Heart right ventricle (tissue), 16 donors: ENCODE measurements around the gene CRYGS. TPM values are rescaled to one million over a fixed set of nuclear protein-coding genes. Genes with fewer than 3 reads are reported as not detected.
"Not testable (repeated sequence)": the region's sequence is repeated elsewhere in the genome, so short reads cannot be mapped to it uniquely, and the experiment has no call there.

Experiments used
- ATAC-seq, 8 donors: fragments of 200-7000 bp; cut with Tn5 transposase; one replicate each; pipeline ENCODE4 v1.9.1; 2020; ENCODE audit warnings: mild to moderate bottlenecking in 8 of 8, moderate library complexity in 8 of 8, moderate number of reproducible peaks in 1 of 8
- DNase-seq, 2 donors: peaks; one replicate each; pipeline ENCODE4 v3.0.0-alpha.2; 2020
- H3K27ac ChIP-seq, 10 donors: fragments of 200-600 bp; sonication (generic) in 2 of 10; one replicate each; pipeline versions ENCODE4 v1.5.0 to v1.8.0; 2020 to 2022; ENCODE audit warnings: mild to moderate bottlenecking in 3 of 10
- H3K27me3 ChIP-seq, 7 donors: fragments of 200-600 bp; one replicate each; pipeline ENCODE4 v1.8.0; 2021 to 2022; ENCODE audit warnings: mild to moderate bottlenecking in 2 of 7
- H3K36me3 ChIP-seq, 9 donors: fragments of 200-600 bp; sonication (generic) in 1 of 9; one replicate each; pipeline versions ENCODE4 v1.5.0 to v1.8.0; 2020 to 2022; ENCODE audit warnings: mild to moderate bottlenecking in 2 of 9
- H3K4me1 ChIP-seq, 9 donors: fragments of 200-600 bp; sonication (generic) in 1 of 9; one replicate each; pipeline versions ENCODE4 v1.5.0 to v1.8.0; 2020 to 2022; ENCODE audit warnings: mild to moderate bottlenecking in 4 of 9
- H3K4me3 ChIP-seq, 10 donors: fragments of 200-600 bp; sonication (generic) in 2 of 10; one replicate each; pipeline versions ENCODE4 v1.5.0 to v1.8.0; 2020 to 2022; ENCODE audit warnings: mild to moderate bottlenecking in 7 of 10, moderate library complexity in 2 of 10
- H3K9me3 ChIP-seq, 11 donors: fragments of 200-600 bp in 10 of 11; sonication (generic) in 2 of 11; one replicate each; pipeline versions ENCODE4 v1.5.0 to v1.8.0; 2013 to 2022; ENCODE audit warnings: mild to moderate bottlenecking in 2 of 11, control low read depth in 1 of 11, moderate library complexity in 1 of 11
- WGBS, 2 donors: extraction: QIAGEN DNeasy Blood & Tissue Kit; methylation state at CpG; one replicate each; pipeline ENCODE4 v1.1.7; 2013; ENCODE audit warnings: inconsistent platforms in 1 of 2; 5-methylcytosine and 5-hydroxymethylcytosine counted together
- intact Hi-C, 10 donors: fragments of 100-400 bp; cut with DNase I; formaldehyde crosslinking; loops; one replicate each; pipeline versions ENCODE4 v1.11.1 to v1.14.2; 2022
- polyA plus RNA-seq, 2 donors: library from polyadenylated mRNA; stranded (reverse); fragments of 200-250 nt; gene quantifications; one replicate each; pipeline ENCODE4 v1.2.3, GENCODE V29; 2013
- total RNA-seq, 10 donors: library from RNA; stranded (reverse); fragmentation: NEBNext Ultra II Directional in 3 of 10; extraction: Animal tissue kit (Norgen Biotek cat#: 25700) in 3 of 10; gene quantifications; one replicate each; pipeline versions ENCODE4 v1.2.1 to v1.2.4, GENCODE V29; 2021 to 2023
- TF ChIP-seq, protein P1 (sequence below), 9 donors: fragments of 200-600 bp; sonication (generic) in 2 of 9; IDR thresholded peaks; one replicate each; pipeline versions ENCODE4 v1.5.0 to v1.8.0; 2021 to 2022; ENCODE audit warnings: antibody characterized with exemption in 9 of 9, mild to moderate bottlenecking in 5 of 9, moderate library complexity in 1 of 9
- donor health status: Arrhythmogenic right ventricular cardiomyopathy.
- donor health status: ischemic (EF 13 %, LVEDD 7.1; RV severe dilation, severe dysfunction).
- donor health status: healthy with polysubstance abuse.
- donor health status: DM: no; HTN: yes; CAD: no.
- donor health status: DM: no; HTN: no; CAD: no.
- donor health status: ischemic (EF 25% LVEDD 6.9; RV normal size, moderate dysfunction).
- donor health status: ischemic (EF 25% LVEDD 5.7; RV mildly dilated, moderate dysfunction).
- donor health status: healthy.
- donor health status: DM: yes; HTN: yes; CAD: no.
- donor health status: Ischemic cardiomyopathy.
- donor health status: ischemic (EF 35%, LVEDD 5.7; RV mildly dilated, moderate dysfunction).
- donor health status: nonischemic (EF 11% LVEDD 7.7; RV severe dilation, severe dysfunction).
- donor health status: DM: yes; HTN: yes; CAD: no.
- donor health status: PGD.
- donor health status: ischemic (EF 29% LVEDD 5.4; RV normal size, mild dysfunction).
- donor health status: nonischemic (EF 23%, LVEDD 6.1; RV moderate dilation, normal function).

CRYGS gene
- total and polyA plus RNA-seq, 12 donors = 0.28 to 8.9 (median 1.1) TPM

DNA sequence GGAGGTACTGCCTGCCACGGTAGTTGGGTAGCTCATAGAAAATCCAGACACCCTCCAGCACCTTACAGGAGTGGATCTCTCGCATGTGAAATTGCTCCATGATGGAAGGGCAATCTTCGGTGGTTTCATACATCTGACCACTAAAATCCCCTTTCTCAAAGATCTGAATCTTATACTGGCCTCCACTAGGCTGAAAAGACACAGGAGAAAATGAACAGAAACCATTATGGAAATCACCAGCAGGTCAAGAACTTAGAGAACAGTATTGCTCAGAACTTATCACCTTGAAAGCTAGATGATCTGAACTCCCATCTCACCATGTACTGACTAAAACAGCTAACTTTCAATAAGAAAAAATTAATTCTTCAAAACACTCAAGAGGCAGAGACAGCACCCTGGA lies 5.4 kb downstream of the CRYGS start:
- Histone ChIP-seq H3K27me3 (no peaks in the 10 kb centered on the region), H3K9me3 (no peaks in the 10 kb centered on the region), H3K4me1 (peaks cover 2 to 25% (median 14%) of the 10 kb centered on the region in 9 donors), H3K4me3 (no peak overlapping the region), H3K36me3 (peaks cover 0 to 27% (median 1%) of the 10 kb centered on the region in 9 donors), H3K27ac (no peak overlapping the region)
- 97% methylated on average over 3 of the region's 3 CpGs for WGBS, 2 donors
- intact Hi-C loops = loop anchor here in 4 of 10 donors (5.0 to 10.0 kb wide), 5 partner anchors 276 to 556 kb away; no protein-coding TSS in a partner anchor
- TF ChIP-seq, protein P1, sequence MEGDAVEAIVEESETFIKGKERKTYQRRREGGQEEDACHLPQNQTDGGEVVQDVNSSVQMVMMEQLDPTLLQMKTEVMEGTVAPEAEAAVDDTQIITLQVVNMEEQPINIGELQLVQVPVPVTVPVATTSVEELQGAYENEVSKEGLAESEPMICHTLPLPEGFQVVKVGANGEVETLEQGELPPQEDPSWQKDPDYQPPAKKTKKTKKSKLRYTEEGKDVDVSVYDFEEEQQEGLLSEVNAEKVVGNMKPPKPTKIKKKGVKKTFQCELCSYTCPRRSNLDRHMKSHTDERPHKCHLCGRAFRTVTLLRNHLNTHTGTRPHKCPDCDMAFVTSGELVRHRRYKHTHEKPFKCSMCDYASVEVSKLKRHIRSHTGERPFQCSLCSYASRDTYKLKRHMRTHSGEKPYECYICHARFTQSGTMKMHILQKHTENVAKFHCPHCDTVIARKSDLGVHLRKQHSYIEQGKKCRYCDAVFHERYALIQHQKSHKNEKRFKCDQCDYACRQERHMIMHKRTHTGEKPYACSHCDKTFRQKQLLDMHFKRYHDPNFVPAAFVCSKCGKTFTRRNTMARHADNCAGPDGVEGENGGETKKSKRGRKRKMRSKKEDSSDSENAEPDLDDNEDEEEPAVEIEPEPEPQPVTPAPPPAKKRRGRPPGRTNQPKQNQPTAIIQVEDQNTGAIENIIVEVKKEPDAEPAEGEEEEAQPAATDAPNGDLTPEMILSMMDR (IDR thresholded peaks at IDR 0.05) = no peak
- ATAC-seq (no peak), DNase-seq (no peak)

DNA sequence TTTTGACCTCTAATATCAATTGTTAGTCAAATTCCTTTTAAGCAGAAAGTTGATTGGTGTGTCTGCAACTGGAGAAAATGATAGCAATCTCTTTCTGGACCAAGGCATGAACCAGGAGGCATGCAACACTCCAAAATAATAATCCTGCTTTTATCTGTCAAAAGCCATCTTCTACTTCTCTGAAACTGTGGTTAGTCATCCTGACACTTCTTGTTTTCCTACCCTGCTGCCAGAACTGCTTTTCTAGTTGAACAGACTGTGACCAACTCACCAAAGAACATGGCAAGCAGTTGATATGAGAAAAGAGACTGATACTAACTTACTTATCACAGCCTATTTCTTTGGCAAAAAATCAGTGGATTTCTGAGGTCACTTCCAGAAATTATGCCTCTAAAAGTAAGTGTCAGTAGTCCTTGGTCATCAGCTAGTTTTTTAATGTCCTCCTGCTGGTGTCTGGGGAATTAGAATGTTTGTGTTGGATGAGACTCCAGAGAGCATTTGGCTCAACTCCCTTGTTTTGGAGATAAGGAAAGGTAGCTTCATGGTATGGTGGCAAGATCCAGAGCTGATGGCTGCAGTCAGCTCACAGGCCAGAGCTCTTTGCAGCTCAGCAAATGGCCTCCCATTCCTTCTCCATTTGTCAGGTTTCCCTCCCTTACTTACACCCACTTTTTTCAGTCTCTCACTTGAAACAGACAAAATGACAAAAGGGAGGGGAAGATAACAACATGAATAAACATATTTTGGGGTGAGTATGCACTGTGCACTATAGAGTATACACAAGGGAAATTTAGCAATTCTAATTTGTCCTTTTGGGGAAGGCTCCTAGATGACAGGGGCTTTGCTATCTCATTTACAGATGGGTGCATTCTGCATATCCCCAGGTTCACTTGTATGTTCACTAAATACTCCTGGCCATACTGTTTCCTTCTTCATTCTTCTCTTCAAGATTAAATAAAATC lies 7.0 kb downstream of the CRYGS start:
- no peak overlapping the region for H3K4me3 ChIP-seq
- no peak overlapping the region for H3K27ac ChIP-seq
- ATAC-seq (peak in 3 of 8 donors; percentile 25 to 75 (median 27)), DNase-seq (no peak)
- H3K9me3 ChIP-seq = no peaks in the 10 kb centered on the region
- peaks cover 0 to 22% (median 0%) of the 10 kb centered on the region in 9 donors for H3K36me3 ChIP-seq
- intact Hi-C loops = loop anchor here in 4 of 10 donors (5.0 to 10.0 kb wide), 5 partner anchors 275 to 555 kb away; no protein-coding TSS in a partner anchor
- TF ChIP-seq, protein P1 (IDR thresholded peaks at IDR 0.05) = no peak
- H3K27me3 ChIP-seq = no peaks in the 10 kb centered on the region
- H3K4me1 ChIP-seq = peaks cover 2 to 25% (median 14%) of the 10 kb centered on the region in 9 donors

DNA sequence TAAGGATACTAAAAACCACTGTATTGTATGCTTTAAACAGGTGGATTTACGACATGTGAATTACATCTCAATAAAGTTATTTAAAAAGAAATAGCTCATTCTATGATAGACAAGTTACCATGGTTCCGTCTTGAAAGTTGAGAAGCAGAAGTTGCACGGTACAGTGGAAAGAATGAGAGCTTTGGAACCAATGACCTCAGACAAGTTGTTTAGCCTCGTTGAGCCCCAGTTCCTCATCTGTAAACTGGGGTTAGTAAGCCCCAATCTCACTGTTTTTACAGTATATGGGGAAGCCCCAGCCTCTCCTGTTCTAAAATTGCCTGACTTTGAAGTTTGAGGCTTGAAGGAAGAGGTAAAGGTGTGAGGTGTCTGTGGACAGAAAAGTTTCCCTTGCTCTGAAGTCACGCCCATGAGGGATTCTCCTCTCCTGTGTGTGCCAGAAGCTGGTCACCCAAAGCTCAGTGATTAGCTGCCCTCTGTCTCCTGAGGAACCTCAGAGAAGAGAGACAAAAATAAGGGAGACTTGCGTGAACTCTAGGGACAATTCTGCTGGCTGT lies 10.0 kb downstream of the CRYGS start:
- H3K27me3 ChIP-seq = no peaks in the 10 kb centered on the region
- peak overlapping the region in 1 of 10 donors; percentile 46 for H3K27ac ChIP-seq
- TF ChIP-seq, protein P1 (IDR thresholded peaks at IDR 0.05) = no peak
- H3K9me3 ChIP-seq = no peaks in the 10 kb centered on the region
- intact Hi-C loops = loop anchor here in 1 of 10 donors (10.0 kb wide), 1 partner anchor 279 kb away; no protein-coding TSS in a partner anchor
- no peak overlapping the region for H3K4me3 ChIP-seq
- H3K4me1 ChIP-seq = peaks cover 0 to 15% (median 7%) of the 10 kb centered on the region in 9 donors
- peaks cover 0 to 12% (median 0%) of the 10 kb centered on the region in 9 donors for H3K36me3 ChIP-seq
- DNase-seq (no peak), ATAC-seq (peak in 6 of 8 donors; percentile 35 to 80 (median 64))
- WGBS, 2 donors = 89 to 90% methylated on average over 6 of the region's 6 CpGs

DNA sequence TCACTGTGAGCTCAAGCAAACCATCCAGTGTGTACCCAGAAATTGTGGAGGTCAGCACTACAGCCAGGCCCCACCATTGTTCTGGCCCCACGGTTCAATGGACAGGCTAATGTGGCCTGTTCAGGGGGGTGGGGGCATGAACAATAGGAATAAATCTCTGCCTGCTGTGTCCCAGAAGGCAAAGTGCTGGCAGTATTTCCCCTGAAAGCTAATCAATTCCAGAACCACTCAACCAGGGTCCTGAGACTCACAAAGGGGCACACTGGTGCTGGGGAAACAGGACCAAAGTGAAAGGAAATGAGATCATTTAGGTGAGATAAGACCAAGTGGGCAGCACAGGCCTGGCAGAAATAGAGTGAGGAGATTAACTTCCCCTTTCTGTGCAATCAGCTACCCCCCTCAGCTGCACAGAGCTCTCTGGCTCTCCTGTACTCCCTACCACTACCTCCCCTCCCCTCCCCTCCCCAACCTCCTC lies 11.5 kb downstream of the CRYGS start:
- intact Hi-C loops = loop anchor here in 1 of 10 donors (10.0 kb wide), 1 partner anchor 278 kb away; no protein-coding TSS in a partner anchor
- ATAC-seq (no peak), DNase-seq (no peak)
- Histone ChIP-seq H3K4me1 (peaks cover 0 to 15% (median 7%) of the 10 kb centered on the region in 9 donors), H3K36me3 (no peaks in the 10 kb centered on the region), H3K27ac (no peak overlapping the region), H3K4me3 (no peak overlapping the region), H3K9me3 (no peaks in the 10 kb centered on the region), H3K27me3 (no peaks in the 10 kb centered on the region)
- 48 to 71% methylated on average over 1 of the region's 1 CpG for WGBS, 2 donors
- TF ChIP-seq, protein P1 (IDR thresholded peaks at IDR 0.05) = no peak

DNA sequence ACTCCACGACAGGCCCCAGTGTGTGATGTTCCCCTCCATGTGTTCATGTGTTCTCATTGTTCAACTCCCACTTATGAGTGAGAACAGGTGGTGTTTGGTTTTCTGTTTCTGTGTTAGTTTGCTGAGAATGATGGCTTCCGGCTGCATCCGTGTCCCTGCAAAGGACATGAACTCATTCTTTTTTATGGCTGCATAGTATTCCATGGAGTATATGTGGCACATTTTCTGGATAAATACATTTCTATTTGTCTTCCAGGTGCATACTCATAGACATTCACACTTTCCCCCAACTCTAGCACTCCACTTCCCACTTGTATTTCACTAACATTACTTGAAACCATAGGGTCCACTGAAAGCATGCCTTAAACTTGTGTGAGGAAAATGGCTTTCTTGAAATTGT lies 12.5 kb downstream of the CRYGS start:
- H3K4me3 ChIP-seq, ATAC-seq, H3K36me3 ChIP-seq, H3K27me3 ChIP-seq, H3K9me3 ChIP-seq, DNase-seq, H3K27ac ChIP-seq: not testable (repeated sequence)
- 95 to 96% methylated on average over 3 of the region's 3 CpGs for WGBS, 2 donors
- intact Hi-C loops = loop anchor here in 1 of 10 donors (10.0 kb wide), 1 partner anchor 277 kb away; no protein-coding TSS in a partner anchor
- H3K4me1 ChIP-seq = peaks cover 0 to 15% (median under 1%) of the 10 kb centered on the region in 9 donors
